Stimulated activated CD8-positive, alpha-beta memory T cell treated with anti-CD3 and anti-CD28 coated beads, Interleukin-2, amount 100 ng/mL, for 48 hours (primary cell): Measurements from ENCODE around the gene SRBD1.

Experiments
- DNase-seq, 2 donors: peaks; one replicate each; pipeline ENCODE4 v3.0.0-alpha.2; 2020; ENCODE audit warnings: low read depth in 2 of 2

The SRBD1 gene

DNA sequence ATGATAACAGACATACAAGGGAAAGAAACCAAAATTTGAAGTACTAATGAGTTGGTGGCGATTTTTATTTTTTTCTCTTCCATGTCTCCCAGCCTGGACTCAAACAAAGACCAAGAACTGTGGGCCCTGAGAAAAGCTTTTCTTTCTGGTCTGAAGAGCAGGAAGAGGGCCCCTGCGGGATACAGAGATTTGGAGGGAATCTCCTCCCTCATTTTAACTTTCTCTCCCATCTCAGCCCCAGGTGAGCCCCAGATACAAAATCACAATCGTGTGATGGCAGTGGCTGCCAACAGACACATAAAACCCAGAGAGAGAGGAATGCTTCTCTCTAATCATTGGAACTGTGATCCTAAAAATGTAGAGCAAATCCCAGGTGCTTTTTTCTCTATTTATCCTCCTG, 20.9 kb upstream of the SRBD1 start:
- no peak for DNase-seq

DNA sequence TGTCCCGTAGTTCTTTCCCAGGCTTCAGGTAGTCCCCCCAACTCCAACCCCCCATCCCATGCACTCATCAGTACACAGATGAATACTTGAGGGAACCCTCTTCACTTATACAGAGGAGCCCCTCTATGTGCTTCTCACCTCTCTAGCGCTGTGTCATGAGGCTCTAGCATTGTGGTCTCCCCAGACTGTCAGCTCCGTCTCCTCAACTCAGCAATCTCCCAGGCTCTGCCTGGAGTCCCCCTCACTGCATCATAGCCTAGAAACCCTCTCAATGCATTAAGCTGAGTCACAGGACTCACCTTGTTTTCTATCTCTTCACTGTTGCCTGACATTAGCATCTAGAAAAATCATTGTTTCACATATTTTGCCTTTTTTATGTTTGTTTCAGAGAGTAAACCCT, 20.3 kb upstream of the SRBD1 start:
- no peak for DNase-seq

DNA sequence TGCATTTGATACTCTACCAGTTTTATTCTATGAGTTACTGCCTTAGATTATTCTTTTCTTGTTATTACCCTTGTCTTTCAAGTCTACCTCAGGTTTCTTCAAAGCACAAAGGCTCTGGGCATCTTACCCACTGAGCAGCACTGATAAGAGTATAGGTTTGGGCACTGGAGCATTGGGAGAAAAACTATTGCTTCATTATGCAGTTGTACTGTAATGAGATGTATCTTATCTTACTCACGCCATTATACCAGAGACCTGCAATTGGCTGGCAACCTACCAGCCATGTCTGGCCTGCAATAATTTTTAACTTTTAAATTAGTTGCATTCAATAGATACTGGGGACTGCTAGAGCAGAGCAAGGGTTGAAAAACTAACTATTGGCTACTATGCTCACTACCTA, 18.9 kb upstream of the SRBD1 start:
- DNase-seq = no peak

DNA sequence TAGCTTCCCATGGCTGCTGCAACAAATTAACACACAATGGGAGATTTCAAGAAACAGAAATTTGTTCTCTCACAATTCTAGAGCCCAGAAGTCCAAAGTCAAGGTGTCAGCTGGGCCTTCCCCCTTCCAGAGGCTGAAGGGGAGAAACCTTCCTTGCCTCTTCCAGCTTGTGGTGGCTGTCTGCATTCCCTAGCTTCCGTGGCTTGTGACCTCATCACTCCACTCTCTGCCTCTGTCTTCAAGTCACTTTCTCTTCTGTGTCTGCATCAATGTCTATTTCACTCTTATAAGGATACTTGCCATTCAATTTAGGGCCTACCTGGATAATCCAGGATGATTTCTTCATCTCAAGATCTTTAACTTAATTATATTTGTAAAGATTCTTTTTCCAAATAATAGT, 16.8 kb upstream of the SRBD1 start:
- no peak for DNase-seq

DNA sequence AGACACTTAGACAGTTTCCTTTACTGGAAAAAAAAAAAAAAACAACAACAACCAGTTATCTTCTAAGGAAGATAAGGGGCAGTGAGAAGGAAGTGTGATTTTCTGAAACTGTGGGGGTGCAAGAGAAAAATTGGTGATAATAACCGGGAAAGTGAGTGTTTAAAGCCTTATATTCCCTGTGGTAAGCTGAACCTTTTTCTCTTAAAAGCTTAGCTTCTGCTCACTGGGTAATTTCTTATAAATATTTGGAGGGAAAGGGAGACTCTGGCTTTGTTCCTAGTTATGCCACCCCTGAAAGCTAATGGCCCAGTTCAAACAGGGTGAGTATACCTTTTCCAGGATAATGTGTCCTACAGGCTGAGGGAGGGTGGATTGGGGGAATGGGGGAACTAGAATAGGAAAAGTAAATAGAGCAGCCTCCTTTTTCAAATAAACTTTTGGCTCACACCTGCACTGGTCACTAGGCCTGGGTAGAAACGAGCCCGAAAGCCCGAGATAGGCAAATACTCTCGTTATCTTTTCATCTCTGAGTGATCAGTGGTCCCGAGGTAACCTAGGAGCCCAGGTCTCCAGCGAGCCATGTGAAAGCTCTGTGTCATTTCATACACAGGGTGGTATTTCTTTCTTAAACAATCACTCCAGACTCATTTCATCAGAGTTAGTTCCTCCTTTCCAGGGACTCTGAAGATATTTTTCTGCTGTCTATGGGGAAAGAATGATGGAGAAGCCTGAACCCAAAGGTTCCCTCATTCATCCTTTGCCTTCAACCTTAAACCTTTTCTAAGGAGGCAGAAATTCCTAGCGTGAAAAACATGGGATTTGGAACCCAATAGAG, 15.5 kb upstream of the SRBD1 start:
- DNase-seq = no peak

DNA sequence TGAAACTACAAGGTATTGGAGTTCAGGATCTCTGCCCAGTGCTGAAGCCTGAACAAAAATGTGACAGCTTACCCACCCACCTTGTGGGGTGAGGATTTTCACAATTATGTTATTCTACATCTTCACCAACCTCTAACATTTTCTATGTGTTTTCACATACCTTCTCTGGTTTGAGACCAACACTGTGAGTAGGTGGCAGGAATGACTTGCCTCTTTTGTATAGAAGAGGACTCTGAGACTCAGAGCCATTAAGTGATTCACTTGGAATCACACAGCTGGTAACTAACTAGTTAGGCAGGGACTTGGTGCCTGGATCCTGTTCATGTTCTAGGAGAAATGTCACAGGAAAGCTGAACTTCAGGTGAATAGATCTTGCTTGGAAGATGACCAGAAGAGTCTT, 14.8 kb upstream of the SRBD1 start:
- DNase-seq = no peak

DNA sequence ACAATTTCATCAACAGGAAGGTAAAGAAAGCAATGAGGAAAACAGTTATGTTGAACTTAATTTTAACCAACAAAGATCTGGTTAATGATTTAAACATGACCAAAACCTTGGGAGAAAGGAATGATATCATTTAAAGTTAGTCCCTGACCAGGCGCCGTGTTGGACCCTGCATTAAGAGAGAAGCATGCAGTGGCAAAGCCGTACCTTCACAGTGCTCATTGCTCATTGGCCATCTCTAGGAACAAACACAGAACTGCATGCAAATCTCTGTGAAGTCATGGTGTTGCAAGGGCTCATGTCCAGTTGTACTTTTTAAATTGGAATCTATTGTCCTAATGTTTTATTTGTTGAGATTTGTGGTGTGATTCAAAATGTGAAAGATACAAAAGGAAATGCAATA, 12.0 kb upstream of the SRBD1 start:
- no peak for DNase-seq

DNA sequence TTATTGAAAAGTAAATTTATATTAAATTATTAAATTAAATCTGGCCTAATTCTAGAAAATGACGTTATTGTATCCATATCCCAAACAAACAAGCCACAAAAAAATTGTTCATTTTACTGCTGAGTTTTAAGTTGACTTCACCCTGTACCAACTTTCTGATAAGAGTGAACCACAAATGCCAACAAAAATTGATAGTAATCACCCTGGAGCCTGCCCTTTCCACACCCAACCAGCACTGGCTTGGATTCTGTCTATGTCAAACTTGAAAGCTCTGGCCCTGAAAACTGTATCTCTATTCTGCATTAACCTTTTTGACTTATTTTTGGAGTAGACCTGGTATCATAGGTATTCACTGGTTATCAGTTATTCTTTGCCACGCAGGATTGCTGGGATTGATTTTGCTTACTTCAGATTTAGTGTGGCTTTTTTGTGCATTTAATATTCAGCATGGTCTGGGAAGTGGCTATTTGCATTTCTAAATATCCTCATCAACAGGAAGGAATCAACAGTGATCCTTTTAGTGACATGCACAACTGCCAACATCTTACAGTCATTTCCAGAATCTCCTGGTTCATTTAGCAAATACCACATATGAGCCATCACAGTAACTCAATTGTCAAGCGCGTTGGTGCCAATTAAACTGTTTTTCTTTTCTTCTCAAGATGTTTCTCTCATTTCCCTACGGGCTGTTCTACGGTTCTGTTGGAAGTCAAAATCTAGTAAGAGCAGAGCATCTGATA, 11.4 kb upstream of the SRBD1 start:
- no peak for DNase-seq

DNA sequence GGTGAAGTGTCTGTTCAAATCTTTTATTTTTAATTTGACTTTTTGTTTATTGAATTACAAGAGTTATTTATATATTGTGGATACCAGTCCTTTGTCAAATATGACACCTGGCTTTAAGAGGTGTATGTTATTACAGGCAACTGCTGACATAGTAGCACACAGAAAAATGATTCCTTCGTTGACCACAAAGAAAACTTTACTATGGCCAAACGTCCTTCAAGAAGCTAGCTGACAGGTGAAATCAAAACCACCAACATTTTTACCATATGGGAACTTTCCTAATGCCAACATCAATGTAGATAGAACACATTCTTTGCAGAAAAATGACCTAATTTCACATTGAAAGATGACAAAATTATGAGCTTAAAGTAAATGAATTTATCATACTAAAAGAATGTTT, 6.4 kb upstream of the SRBD1 start:
- DNase-seq = no peak

DNA sequence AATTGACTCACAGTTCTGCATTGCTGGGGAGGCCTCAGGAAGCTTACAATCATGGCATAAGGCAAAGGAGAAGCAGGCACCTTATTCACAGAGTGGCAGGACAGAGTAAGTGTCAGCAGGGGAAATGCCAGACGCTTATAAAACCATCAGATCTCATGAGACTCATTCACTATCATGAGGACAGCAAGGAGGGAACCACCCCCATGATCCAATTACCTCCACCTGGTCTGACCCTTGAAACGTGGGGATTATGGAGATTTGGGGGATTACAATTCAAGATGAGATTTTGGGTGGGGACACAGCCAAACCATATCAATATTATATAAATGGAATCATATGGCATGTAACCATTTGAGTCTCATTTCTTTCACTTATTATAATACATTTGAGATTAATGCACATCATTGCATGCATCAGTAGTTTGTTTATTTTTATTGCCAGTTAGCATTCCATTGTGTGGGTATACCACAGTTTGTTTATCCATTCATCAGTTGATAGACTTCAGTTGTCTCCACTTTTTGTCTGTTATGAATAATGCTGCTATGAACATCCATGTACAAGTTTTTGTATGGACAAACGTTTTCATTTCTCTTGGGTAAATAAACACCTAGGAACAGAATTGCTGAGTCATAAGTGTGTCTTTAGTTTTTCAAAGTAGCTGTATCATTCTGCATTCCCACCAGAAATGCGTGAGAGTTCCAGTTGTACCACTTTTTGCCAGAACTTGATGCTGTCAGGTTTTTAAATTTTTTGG, 5.8 kb upstream of the SRBD1 start:
- no peak for DNase-seq

DNA sequence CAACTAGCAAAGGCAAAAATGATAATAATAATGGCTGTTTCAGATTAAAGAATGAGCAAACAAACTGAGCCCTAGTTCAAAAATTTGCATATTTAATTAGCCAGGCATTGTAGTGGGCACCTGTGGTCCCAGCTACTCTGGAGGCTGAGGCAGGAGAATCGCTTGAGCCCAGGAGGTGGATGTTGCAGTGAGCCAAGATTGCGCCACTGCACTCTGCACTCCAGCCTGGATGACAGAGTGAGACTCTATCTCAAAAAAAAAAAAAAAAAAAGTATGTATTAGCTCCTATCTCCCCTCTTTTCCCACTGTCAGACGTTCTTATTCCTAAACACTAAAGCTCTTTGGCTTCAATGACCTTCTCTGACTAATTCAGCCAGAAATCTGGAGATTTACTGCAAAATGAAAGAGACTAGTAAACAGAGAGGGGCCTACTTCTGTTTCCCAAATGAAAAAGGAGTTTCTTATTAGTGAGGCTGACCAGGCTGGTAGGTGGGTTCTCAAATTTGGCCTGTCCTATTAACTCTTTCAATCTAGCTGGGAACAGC, 3.9 kb upstream of the SRBD1 start:
- no peak for DNase-seq

DNA sequence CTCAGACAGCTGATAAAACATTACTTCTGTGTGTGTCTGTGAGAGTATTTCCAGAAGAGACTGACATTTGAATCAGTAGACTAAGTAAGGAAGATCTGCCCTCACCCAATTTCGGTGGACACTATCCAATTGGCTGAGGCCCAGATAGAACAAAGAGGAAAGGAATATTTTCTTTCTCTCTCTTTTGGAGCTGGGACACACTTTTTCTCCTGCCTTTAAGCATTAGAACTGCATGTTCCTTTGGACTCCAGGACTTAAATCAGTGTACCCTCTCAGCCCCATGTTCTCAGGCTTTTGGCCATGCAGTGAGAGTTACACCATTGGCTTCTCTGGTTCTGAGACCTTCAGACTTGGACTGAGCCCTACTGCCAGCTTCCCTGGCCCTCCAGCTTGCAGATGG, 3.3 kb upstream of the SRBD1 start:
- DNase-seq = no peak

DNA sequence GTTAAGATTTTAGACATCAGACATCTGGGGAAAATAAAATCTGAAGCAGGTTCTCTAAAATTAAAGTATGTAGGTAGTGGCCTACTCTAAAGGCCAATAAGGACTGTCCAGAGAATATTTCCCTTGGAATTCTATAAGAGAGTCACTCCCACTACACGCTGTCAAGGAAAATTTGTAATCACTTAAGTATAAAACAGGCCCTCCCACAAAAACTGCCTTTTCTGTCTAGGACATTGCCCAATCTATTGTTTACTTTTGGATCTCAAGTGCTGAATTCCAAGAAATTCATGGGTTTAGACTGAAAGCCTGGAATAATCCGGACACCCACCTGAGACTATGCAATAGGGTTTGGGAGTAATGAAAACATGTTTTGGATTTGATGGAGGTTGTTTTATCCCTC, 1.7 kb upstream of the SRBD1 start:
- DNase-seq = no peak

DNA sequence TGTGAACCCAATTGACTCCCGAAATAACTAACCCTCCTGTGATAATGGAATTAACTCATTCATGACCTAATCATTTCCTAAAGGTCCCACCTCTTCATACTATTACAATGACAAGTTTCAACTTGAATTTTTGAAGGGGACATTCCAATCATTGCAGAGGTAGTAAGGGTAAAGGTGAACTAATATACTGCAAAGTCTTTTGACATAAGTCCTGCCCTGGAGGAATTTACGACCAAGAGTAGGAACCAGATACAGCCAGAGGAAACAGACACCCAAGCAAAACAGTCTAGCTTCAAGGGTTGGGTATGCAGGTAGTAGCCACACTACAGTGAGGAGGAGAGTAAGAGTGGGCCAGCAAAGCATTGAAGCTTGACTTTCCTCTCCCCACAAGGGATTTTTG, 1.2 kb upstream of the SRBD1 start:
- no peak for DNase-seq

DNA sequence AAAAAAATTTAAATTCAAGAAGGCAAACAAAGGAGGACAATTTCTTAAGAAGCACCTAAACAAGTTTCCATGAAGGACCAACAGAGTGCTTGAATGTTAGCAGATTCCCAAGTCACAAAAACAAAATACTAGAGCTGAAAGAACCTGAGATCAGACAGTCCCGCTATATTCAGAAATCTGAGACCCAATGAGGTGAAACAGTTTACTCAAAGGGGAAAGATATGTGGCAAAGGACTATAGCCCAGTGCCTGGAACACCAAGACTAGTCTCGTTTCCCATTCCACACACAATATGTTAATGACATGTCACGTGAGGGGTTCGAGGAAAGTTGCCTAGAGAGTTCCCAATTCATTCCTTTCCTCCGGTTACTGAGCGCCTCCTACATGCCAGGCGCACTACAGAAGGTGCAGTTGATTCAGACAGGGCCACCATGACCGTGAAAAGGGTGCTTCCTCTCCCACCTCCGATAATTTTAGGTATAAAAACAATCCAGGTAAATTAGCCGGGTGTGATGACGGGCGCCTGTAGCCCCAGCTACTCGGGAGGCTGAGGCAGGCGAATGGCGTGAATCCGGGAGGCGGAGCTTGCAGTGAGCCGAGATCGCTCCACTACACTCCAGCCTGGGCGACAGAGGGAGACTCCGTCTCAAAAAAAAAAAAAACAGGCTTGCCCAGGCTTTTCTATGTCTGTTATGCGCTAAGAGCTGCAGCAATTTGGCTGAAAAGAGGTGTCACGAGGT, 617 bp downstream of the SRBD1 start:
- DNase-seq = peak in 1 of 2 donors; percentile 15

DNA sequence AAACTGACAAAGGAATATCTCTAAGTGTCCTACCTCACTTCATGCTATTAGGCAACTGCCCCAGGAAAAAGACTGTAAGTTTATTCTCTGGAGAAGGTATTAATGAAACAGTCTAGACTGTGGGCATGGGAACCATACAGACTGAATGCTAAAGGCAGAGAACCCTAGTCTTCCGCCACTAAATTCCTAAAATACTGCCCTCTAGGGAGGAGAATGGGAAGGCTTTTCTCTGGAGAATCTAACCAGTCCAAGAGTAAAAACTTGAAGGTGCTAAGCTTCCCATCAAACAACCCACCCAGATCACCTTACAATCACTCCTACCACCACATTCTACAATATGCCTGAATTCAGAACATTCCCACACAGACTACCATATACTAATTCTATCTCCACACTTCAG, 3.4 kb downstream of the SRBD1 start:
- no peak for DNase-seq

DNA sequence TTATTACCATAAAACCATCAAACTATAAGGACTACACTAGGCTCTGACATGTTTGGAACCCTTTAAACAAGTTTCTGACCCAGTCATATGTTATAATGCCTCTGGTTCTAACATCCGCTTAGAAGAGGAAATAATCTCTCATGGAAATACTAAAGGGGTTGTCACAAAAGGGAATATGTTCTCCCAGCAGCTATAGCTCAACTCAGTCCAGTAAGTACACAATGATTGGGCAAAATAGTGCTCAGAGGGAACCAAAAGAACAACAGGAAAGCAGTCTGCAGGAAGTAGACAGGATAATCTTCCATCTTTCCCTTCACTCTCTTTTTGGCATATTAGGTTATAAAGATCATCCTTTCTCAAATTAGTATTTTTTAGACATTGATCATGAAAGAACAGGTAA, 4.3 kb downstream of the SRBD1 start:
- DNase-seq = no peak

DNA sequence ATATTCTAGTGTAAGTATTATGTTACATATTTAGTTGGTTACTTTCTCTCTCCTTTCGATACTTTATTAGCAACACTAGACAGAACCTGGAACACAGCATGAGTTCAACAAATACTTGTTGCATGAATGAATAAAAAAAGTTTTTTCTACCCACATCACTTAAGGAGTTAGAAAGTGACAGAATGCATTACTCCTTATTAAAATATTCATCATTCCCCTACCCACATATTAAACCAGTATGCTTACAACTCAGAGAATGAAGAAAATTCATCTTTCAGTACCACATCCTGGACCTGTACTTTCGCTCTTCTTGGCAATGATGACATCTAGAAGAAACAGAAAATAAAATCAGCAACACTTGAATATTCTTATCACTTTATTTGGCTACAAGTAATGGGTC, 6.0 kb downstream of the SRBD1 start:
- no peak for DNase-seq

DNA sequence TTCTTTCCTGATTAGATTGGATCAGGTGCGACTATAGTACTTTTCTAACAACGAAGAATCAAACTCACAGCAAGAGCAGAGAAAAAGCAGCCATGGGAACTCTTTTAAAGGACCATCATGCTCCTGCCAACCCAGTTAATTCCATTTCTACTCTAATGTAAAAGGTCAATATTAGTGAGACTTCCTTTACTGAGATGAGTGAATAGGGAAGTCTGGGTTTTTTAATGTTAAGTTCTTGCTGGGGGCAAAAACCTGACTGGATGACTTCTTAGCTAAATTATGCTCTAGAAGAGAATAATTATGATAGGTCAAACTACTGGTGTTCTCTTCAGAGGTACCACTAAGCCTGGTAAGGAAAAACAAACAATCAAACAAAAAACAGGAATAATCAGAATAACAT, 8.4 kb downstream of the SRBD1 start:
- no peak for DNase-seq

DNA sequence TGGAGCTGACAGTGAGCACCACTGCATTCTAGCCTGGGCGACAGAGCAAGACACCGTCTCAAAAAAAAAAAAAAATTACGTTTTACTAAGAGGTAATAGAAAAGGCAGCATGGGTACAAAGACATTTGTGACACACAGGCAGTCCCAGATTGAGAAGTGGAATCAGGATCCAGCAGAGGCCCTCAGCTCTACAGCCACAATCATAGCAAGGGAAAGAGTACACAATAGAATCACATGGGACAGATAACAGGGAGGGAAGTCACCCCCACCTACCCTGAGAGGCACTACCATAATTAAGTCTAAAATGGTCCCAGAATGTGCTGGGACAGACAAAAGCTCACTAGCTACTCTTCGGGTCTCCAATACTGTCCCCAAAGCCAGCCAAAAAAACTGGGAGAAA, 12.5 kb downstream of the SRBD1 start:
- DNase-seq = no peak

DNA sequence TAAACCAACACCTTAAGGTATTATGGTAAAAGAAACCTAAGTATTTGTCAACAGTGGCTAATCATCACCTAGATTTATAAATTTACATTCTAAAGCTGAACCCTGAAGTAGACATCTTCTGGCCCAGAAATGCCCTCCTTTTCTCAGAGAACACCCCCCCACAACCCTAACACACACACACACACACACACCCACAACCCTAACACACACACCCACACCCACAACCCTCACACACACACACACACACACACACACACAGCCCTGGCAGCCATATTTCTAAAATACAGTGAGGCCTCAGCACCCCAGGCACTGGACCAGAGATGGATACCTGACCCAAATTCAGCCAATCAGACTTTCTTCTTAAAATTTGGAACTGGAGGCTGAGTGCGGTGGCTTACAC, 14.3 kb downstream of the SRBD1 start:
- no peak for DNase-seq
